CD4-positive, alpha-beta T cell (primary cell): ENCODE measurements around the gene OSM. TPM values are rescaled to one million over a fixed set of nuclear protein-coding genes. Genes with fewer than 3 reads are reported as not detected.

Experiments
- ATAC-seq: fragments of 200-7000 bp; cut with Tn5 transposase; one replicate; pipeline ENCODE4 v1.10.0; 2022; ENCODE audit warnings: mild to moderate bottlenecking; ENCODE audit not compliant: poor library complexity
- CTCF ChIA-PET: fragments of 350-600 bp; sonication (Branson Sonifier 250); formaldehyde crosslinking; loops from one replicate; lab custom pipeline; 2021; ENCODE audit warnings: antibody characterized with exemption, inconsistent platforms; lab: Charles Lee
- POLR2A ChIA-PET: fragments of 350-600 bp; sonication (Branson Sonifier 250); formaldehyde crosslinking; loops from one replicate; lab custom pipeline; 2021; ENCODE audit warnings: antibody characterized with exemption, inconsistent platforms; lab: Charles Lee
- DNase-seq, 14 experiments: peaks; one replicate each; pipeline ENCODE4 v3.0.0-alpha.2; 2013 to 2020; ENCODE audit warnings: mixed read lengths in 2 of 14
- H3K27ac ChIP-seq, 2 donors: one replicate each; pipeline versions ENCODE4 v1.5.1 to v1.7.0; 2013; ENCODE audit warnings: low read length in 2 of 2, low read depth in 1 of 2, mild to moderate bottlenecking in 1 of 2
- H3K27me3 ChIP-seq, 2 experiments: 1 replicate in 1 of 2; 2 replicates in 1 of 2; pipeline versions ENCODE4 v1.6.1 to v1.7.0; 2013; ENCODE audit warnings: low read length in 2 of 2, control low read depth in 1 of 2, mild to moderate bottlenecking in 1 of 2, moderate library complexity in 1 of 2; ENCODE audit not compliant: insufficient read depth in 2 of 2, control insufficient read depth in 1 of 2
- H3K36me3 ChIP-seq: one replicate; pipeline ENCODE4 v1.6.1; 2013; ENCODE audit warnings: low read length, control low read depth; ENCODE audit not compliant: insufficient read depth
- H3K4me1 ChIP-seq: one replicate; pipeline ENCODE4 v1.6.1; 2013; ENCODE audit warnings: low read length, control low read depth; ENCODE audit not compliant: insufficient read depth
- H3K4me3 ChIP-seq: one replicate; pipeline ENCODE4 v1.5.1; 2013; ENCODE audit warnings: mild to moderate bottlenecking, low read length, moderate library complexity
- H3K9me3 ChIP-seq, 2 experiments: 1 replicate in 1 of 2; 2 replicates in 1 of 2; pipeline versions ENCODE4 v1.6.1 to v1.7.0; 2013; ENCODE audit warnings: low read length in 2 of 2, mild to moderate bottlenecking in 2 of 2, control low read depth in 1 of 2, moderate library complexity in 1 of 2; ENCODE audit not compliant: control insufficient read depth in 1 of 2, insufficient read depth in 1 of 2
- H3K27ac Mint-ChIP-seq: one replicate; pipeline ENCODE4 v1.8.0; 2020; ENCODE audit warnings: mixed read lengths
- H3K27me3 Mint-ChIP-seq: one replicate; pipeline ENCODE4 v1.8.0; 2021; ENCODE audit warnings: mixed read lengths
- H3K36me3 Mint-ChIP-seq: one replicate; pipeline ENCODE4 v1.8.0; 2021; ENCODE audit warnings: low read depth, mixed read lengths
- H3K4me1 Mint-ChIP-seq: one replicate; pipeline ENCODE4 v1.8.0; 2021; ENCODE audit warnings: low read depth, mixed read lengths
- H3K4me3 Mint-ChIP-seq: one replicate; pipeline ENCODE4 v1.8.0; 2020; ENCODE audit warnings: mild to moderate bottlenecking, mixed read lengths
- H3K9me3 Mint-ChIP-seq: one replicate; pipeline ENCODE4 v1.8.0; 2020; ENCODE audit warnings: mixed read lengths
- CTCF ChIP-seq: fragments of 200-600 bp; IDR thresholded peaks from one replicate; pipeline ENCODE4 v1.8.0; 2022; ENCODE audit warnings: antibody characterized with exemption, mild to moderate bottlenecking
- intact Hi-C, 2 experiments: fragments of 100-400 bp; cut with DNase I in 1 of 2; cut with micrococcal nuclease in 1 of 2; formaldehyde crosslinking; loops; one replicate each; pipeline versions ENCODE4 v1.15.1 to v1.9.0; 2023 to 2025; cut with DNase I, micrococcal nuclease
- total RNA-seq, 174 experiments: library from RNA in 2 of 174; stranded (reverse) in 2 of 174; gene quantifications; one replicate each; pipeline ENCODE4 v1.2.3 and lab custom pipeline; 2021 to 2026

OSM gene
- total RNA-seq, 2 experiments from 2014 or later: 13.9 to 16.7 TPM

- H3K27ac Mint-ChIP-seq: peak overlapping the region; percentile 99
- peak overlapping the region; percentile 94 for H3K4me3 ChIP-seq
- peak overlapping the region; percentile 95 for H3K4me3 Mint-ChIP-seq
- POLR2A ChIA-PET: interaction anchor here (0.5 to 3.1 kb wide), 5 partner anchors 12 to 511 kb away, joined by 3 to 9 read pairs (median 3); partner anchors contain the start of genes CASTOR1, CCDC157 and SF3A1
- DNase-seq (peak in 1 of 14 experiments; percentile 43), ATAC-seq (no peak)
- H3K4me1 Mint-ChIP-seq: peaks cover 54% of the 10 kb centered on the region
- peaks cover 65% of the 10 kb centered on the region for H3K4me1 ChIP-seq
- peaks cover 23% of the 10 kb centered on the region for H3K36me3 Mint-ChIP-seq
- no peaks in the 10 kb centered on the region for H3K9me3 ChIP-seq
- no peaks in the 10 kb centered on the region for H3K27me3 Mint-ChIP-seq
- H3K27me3 ChIP-seq: no peaks in the 10 kb centered on the region
- no peak for TF ChIP-seq CTCF
- intact Hi-C loops: loop anchor here in 1 of 2 experiments (5.0 kb wide), 1 partner anchor 158 kb away; no protein-coding TSS in a partner anchor
- peak overlapping the region; percentile 90 to 99 for H3K27ac ChIP-seq
- no peaks in the 10 kb centered on the region for H3K9me3 Mint-ChIP-seq
- H3K36me3 ChIP-seq: peaks cover 26% of the 10 kb centered on the region
- CTCF ChIA-PET: interaction anchor here (0.8 to 3.2 kb wide), 2 partner anchors 22 to 122 kb away, joined by 3 to 28 read pairs; partner anchors contain the start of gene RNF215
Measured at GRCh38 chr22:30265131-30265720, 1.4 kb downstream of the OSM start.

- Histone ChIP-seq H3K4me1 (peaks cover 65% of the 10 kb centered on the region), H3K36me3 (peaks cover 22% of the 10 kb centered on the region), H3K27me3 (no peaks in the 10 kb centered on the region), H3K4me3 (no peak overlapping the region), H3K9me3 (no peaks in the 10 kb centered on the region), H3K27ac (no peak overlapping the region)
- Mint-ChIP-seq H3K4me3 (no peak overlapping the region), H3K36me3 (peaks cover 14% of the 10 kb centered on the region), H3K9me3 (no peaks in the 10 kb centered on the region), H3K27ac (no peak overlapping the region), H3K4me1 (peaks cover 54% of the 10 kb centered on the region), H3K27me3 (no peaks in the 10 kb centered on the region)
- intact Hi-C loops: loop anchor here (1.0 to 2.0 kb wide), 5 partner anchors 22 to 163 kb away; partner anchors contain the start of gene RNF215 (in 1 of the 2)
- POLR2A ChIA-PET: interaction anchor here (1.1 to 2.2 kb wide), 2 partner anchors 19 to 24 kb away, joined by 4 to 11 read pairs; no protein-coding TSS in a partner anchor
- no peak for TF ChIP-seq CTCF
- DNase-seq: no peak
- ATAC-seq: no peak
- CTCF ChIA-PET: interaction anchor here (0.6 to 3.2 kb wide), 8 partner anchors 11 to 159 kb away, joined by 3 to 28 read pairs (median 4); no protein-coding TSS in a partner anchor
Measured at GRCh38 chr22:30263883-30264282, 2.8 kb downstream of the OSM start.

GRCh38 chr22:30262917-30263741 lies 3.5 kb downstream of the OSM start:
- Mint-ChIP-seq H3K9me3 (no peaks in the 10 kb centered on the region), H3K27ac (peak overlapping the region; percentile 81), H3K4me1 (peaks cover 49% of the 10 kb centered on the region), H3K27me3 (no peaks in the 10 kb centered on the region), H3K4me3 (peak overlapping the region; percentile 81), H3K36me3 (peaks cover 14% of the 10 kb centered on the region)
- TF ChIP-seq CTCF: peak; percentile 100
- ChIA-PET POLR2A (interaction anchor here (1.0 to 2.2 kb wide), 4 partner anchors 20 to 93 kb away, joined by 3 to 11 read pairs (median 4); partner anchors contain the start of genes CCDC157 and SF3A1), CTCF (interaction anchor here (0.6 to 3.2 kb wide), 11 partner anchors 12 to 160 kb away, joined by 3 to 28 read pairs (median 3); partner anchors contain the start of gene RNF215)
- ATAC-seq (no peak), DNase-seq (peak; percentile 68 to 89 (median 76))
- peak overlapping the region in 1 of 2 donors; percentile 14 for H3K27ac ChIP-seq
- no peaks in the 10 kb centered on the region for H3K9me3 ChIP-seq
- H3K4me3 ChIP-seq: peak overlapping the region; percentile 21
- H3K36me3 ChIP-seq: peaks cover 18% of the 10 kb centered on the region
- intact Hi-C loops: loop anchor here (1.0 to 2.0 kb wide), 5 partner anchors 23 to 164 kb away; partner anchors contain the start of gene RNF215 (in 1 of the 2)
- no peaks in the 10 kb centered on the region for H3K27me3 ChIP-seq
- H3K4me1 ChIP-seq: peaks cover 60% of the 10 kb centered on the region
